ENCODE measurements around the gene FKRP.

The FKRP gene

DNA sequence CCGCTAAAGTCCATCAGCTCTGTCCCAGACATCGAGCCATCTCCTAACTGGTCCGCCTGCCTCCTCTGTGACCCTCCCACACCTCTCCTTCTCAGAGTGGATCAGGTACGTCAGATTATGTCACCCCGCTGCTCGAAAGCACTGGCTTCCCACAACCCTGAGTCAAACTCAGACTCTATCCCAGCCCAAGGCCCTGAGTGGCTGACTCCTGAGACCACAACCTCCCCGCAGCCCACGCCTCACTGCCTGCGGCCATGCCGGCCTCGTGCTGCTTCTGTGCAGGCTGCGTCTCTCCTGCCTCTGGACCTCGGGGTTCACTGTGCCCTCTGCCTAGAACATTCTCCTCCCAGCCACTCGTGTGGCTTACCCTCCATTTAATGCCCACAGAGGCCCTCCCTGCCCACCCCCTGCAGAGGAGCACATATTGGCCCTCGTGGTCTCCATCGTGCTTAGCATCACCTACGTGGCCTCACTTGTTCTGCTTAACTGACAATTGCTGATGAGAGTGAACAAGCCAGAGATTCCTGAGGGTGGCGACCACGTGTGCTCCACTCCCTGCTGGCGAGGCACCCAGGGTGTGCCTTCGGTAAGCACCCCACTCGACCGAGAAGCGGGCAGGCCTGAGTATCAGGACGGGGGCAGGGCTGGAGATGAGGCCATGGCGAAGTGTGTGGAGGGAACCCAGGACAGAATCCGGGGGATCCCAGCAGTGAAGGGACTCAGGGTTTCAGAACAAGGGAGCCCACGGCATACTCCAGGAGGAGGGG lies 13.5 kb upstream of the FKRP start:
- no peak for DNase-seq

DNA sequence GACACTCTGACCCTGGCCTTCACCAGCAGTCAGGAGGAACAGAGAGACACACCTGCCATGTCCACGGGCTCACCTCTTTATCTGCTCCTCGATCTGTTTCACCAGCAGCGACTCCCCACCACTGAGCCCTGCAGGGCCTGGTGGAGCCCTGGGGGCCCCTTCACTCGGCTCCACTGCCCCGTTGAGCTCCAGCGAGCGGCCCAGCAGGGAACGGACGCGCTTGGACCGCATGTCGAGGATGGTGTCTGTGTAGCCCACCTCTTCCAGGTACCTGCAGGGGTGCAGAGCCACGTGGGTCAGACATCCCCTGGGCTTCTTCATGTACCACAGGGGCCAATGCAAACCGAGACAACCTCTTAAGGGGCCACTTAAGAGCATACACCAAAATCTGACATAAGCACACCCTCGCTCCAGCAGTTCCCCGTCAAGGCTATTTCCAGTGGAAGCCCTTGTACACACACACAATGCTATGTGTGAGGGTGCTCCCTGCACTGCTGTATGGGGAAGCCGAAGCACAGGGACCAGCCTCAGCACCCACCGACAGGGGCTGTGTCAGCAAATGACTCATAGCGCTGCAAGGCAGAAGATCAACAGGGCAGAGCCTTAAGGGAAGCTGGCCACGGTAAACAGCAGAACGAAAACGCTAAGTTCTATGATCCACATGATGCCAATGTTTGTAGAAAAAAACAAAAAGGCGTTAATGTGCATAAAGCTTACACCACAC lies 12.7 kb upstream of the FKRP start:
- peak in 1 of 2 donors; percentile 35 for DNase-seq

DNA sequence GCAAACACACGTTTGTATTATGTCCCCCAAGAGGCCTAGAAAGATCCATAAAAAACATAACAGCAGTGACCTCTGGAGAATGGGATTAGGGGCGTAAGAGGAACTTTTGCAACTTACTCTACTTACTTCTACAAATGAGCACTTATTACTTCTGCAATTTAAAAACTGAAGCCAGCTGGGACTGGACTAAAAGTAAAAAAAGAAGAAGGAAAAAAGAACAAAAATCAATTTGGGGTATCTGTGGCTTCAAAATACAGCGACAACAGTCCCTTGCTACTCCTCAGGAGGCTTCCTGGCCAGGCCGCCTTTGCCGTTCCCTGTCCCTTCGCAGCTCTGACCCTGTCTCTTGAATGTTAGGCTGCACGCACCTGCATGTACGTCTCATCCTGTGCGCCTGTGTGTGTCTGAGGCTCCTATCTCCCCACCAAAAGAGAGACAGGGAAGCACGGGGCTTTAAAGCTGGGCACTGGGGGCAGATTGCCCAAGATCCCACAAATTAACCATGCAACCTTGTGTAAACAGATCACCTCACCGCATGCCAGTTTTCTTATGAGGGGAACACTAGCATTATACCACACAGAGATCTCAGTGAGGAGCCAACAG lies 12.1 kb upstream of the FKRP start:
- no peak for DNase-seq

DNA sequence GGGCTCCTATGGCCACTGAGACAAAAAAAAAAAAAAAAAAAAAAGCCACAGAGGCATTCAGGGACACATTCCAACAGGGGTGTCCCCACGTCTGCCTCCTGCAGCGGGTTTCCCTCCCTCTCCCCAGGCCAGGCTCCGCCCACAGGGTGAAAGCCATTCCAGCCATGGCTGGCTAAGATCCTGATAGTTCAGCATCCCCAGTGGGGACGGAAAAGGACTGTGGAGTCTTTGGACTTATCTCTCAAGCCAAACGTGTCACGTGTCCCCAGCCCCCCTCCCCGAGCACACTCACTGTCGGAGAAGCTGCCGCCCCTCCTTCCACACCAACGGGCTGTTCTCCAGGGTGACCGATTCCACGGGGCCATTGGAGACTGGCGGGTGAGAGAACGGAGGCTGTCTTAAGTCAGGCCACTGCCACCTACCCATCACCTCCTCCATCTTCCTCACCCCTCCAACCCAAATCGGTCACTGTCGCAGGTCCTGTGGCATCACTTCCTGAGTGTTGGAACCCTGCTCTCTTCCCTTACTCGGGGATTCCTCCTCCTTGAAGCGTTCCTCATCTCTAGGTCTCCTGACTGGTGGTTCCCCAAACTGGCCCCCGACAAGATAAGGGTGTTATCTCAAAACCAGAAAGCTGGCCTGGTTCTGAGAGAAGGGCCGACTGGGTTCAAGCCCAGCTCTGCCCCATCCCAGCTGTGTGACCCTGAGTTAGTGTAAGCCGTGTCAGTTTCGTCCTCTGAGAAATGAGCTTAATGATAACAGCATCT lies 9.1 kb upstream of the FKRP start:
- no peak for DNase-seq

DNA sequence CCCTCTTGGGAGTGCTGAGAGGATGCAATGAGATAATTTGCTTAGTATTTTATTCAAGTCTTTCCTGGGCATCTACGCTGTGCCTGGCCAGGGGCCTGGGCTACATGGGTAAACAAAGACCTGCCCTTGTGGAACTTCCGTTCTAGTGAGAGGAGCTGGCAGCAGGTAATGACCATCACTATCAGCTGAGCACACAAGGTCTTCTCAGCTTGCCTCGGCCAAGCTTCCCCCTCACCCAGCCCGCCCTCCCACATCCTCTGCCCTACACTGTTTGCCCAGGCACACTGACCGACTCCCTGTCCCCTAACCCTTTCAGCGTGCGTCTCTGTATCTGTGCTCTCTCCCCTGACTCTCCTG lies 8.6 kb upstream of the FKRP start:
- no peak for DNase-seq

DNA sequence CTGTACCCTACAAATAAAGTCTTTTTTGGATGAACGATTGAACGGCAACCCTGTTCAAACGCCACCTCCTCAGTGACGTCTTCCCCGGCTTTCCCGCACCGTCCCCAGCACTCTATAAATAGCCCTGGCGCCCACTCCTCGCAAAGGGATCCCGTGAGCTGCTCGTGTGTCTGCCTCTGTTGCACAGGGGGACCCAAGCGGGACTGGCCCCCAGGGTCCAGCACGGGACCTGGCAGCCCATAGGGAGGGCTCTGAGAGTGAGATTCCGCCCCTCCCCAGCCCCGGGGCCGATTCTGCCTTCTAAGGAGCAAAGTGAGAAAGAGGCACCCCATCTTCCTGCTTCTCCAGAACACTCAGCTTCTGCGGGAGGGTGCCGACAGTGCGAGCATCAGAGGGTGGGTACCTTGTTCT lies 8.1 kb upstream of the FKRP start:
- DNase-seq, result no peak

DNA sequence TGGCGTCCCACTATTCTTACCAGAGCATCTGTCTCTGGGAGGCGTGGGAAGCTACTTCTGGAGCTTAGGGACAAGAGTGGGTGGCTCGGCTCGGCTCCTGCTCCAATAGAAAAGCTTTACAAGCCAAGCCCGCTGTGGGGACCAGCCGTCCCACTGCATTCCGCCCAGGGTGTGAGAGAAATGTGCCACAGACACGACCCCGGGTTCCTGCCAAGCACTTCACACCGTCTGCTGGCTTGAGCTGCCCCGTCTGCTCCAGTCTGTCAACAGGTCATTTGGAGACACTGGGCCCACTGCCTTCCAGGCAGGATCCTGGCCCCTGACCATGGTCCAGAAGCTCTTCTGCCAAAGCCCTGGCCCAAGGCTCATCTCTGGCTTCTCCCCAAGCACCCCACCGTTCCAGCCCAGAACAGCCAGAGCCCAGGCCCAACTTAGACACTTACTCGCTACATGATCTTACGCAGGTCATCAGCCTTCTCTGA lies 6.5 kb upstream of the FKRP start:
- peak in 1 of 2 donors; percentile 40 for DNase-seq

DNA sequence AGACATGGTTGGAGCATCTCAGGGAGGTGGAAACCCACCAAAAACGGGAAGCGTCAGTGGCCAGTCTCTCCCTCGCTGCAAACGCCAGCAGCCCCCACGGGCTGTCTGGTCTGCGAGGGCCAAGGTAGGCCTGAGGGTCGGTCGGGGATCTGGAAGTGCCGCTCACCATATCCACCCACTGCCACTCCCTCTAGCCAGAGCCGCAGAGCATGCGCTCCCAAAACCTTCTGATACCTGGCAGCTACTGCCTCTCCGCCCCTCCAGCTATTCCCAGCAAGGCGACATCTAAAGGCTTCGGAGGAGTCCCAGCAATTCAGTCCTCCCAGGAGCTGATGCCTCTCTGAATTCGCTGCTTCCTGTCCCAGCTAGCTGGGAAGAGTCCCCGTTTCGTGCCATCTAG lies 4.4 kb upstream of the FKRP start:
- no peak for DNase-seq

DNA sequence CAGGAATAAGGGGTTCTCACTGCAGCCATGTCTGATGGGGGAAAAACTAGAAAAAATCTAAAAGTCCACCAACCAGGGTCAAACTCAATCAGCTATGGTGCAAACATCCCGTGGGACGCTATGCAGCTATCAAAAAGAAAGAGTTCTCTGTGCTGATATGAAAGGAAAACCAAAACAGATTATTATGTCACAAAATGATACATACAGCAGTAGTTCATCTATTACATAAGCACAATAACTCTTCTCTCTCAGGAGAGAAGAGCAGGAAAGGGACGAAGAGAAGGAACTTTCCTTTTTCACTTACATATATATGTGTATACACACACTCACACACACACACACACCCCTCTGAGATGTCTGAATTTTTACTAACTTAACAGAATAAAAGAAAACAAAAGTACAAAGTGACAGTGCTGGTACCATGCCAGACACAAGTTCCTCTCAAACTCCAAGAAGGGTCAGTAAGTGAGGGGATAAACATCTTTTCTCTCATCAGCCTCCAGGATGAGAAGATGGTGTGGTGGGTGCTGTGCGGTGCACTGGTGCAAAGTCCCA lies 2.9 kb upstream of the FKRP start:
- no peak for DNase-seq

DNA sequence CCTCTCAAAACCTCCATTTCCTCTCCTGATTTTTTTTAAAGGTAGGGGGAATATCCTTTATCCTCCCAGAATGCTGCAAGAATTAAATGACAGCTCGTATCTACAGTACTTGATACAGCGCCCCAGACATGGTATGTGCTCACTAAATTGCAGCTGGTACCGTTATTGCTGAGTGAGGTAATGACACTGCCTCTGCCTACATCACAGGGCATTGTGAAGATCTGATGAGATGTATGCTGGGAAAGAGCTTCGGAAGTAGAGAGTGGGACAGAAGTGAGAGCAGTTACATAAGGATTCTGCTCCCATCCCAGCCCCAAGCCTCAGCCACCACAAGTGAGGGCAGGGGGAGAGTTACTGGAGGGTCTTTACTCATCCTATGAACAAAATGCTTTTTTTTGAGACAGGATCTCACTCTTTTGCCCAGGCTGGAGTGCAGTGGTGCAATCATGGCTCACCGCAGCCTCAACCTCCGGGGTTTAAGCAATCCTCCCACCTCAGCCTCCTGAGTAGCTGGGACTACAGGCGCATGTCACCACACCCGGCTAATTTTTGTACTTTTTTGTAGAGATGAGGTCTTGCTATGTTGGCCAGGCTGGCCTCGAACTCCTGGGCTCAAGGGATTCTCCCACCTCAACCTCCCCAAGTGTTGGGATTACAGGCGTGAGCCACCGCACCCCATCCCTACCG lies 1.7 kb upstream of the FKRP start:
- DNase-seq, result no peak

DNA sequence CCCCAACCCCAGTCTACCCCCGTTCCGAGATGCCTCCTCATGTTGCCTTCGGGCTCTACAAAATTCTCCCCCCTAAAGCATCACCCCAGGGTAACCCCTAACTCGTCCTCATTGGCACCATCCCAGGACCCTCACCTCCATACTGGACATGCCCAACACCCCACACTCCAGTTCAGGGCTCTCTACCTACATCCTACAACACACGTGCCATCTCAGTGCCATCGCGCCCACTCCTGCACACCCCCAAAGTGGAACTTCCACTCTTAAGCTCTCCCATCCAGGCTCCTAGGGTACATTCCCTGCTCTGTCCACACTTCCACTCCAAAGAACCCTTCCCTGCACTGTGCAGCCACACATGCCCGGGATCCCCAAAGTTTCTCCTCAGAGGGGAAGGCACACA lies 827 bp upstream of the FKRP start:
- DNase-seq, result no peak

DNA sequence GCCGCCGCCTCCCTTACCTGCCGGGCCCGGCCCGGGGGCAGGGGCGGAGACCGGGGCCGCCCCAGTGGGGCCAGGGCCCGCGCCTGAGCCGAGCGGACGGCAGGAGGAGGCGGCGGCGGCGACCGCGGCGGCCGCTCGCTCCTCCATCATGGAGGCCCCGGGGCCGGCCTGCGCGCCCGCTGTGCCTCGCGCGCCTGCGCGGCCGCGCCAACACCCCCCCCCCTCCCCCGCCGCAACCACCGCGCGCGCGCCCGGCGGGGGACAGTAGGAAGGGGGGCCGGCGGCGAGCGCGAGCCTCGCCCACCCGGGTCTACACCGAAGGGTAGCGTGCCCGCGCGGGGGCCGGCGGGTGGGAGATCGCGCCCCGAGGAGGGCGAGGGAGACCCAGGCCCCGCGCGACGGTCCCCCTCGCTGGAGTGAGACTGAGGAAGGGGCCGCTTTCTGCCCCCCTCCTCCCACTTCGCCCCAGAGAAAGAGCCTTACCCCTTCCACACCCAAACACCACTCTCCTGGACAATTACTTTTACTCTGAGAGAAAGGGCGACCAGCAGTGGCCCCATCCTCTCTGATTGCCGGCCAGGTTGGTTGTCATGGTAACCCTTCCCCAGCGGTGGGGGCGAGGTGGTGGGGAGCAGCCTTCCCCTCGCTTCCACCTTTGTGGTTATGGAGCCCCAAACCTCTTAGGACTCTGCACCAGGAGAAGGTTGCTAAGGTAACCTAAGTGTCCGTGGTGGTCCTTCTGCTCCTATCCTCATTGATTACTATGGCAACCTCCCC lies 612 bp downstream of the FKRP start, which contains the start of gene STRN4:
TSS of gene STRN4 (minus strand) at position 170 of the 777 bp plus-strand sequence. CDS start at position 150, 20 bp downstream.
- DNase-seq, result peak; percentile 30 to 45

DNA sequence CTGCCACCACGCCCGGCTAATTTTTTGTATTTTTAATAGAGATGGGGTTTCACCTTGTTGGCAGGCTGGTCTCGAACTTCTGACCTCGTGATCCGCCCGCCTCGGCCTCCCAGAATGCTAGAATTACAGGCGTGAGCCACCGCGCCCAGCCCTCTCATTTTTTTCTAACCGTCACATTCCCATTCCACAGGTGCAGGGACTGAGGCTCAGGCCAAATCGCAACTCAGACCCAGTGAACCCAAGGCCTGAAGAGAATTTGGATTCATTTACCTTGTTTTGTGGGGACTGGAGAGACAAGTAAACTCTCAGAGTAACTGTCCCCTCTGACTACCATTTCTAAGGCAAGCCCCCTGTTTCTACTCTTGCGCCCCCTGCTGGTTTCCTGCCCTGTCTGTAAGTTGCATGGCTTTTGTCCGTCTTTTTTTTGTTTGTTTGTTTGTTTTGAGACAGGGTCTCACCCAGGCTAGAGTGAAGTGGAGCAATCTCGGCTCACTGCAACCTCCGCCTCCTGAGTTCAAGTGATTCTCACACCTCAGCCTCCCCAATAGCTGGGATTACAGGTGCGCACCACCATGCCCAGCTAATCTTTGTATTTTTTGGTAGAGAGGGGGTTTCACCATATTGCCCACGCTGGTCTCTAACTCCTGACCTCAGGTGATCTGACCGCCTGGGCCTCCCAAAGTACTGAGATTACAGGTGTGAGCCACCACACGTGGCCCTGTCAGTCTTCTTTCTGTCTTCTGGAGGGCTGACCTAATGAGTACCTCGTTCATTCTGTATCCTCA lies 2.7 kb downstream of the FKRP start:
- DNase-seq, result peak in 1 of 2 donors; percentile 25

DNA sequence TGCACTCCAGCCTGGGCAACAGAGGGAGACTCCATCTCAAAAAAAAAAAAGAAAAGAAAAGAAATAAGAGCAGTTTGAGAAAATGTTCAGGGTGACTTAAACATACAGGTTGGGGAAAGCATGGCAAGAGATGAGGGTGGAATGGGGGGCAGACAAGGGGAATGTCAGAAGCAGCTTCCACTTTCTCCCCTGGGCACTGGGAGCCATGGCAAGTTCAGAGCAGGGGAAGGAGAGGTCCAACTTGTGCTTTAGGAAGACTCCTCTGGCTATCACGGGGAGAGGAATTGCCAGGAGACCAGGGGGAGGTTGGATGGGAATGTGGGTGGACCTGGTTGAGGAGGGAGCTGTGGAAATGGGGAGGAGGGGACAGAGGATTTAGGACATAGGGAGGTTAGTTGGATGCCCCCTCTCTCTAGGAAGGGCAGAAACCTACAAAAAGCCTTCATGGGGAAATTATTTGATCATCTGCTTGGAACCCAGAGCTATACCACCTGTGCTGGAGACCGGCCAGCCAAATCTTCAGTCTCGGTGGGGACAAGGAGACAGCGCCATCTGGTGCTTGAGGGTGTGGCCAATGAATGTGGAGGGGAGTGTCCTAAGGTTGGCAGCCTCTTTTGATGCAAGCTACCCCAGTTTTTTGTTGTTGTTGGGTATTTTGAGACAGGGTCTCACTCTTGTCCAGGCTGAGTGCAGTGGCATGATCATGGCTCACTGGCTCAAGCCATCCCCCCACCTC lies 7.7 kb downstream of the FKRP start:
- DNase-seq, result no peak

DNA sequence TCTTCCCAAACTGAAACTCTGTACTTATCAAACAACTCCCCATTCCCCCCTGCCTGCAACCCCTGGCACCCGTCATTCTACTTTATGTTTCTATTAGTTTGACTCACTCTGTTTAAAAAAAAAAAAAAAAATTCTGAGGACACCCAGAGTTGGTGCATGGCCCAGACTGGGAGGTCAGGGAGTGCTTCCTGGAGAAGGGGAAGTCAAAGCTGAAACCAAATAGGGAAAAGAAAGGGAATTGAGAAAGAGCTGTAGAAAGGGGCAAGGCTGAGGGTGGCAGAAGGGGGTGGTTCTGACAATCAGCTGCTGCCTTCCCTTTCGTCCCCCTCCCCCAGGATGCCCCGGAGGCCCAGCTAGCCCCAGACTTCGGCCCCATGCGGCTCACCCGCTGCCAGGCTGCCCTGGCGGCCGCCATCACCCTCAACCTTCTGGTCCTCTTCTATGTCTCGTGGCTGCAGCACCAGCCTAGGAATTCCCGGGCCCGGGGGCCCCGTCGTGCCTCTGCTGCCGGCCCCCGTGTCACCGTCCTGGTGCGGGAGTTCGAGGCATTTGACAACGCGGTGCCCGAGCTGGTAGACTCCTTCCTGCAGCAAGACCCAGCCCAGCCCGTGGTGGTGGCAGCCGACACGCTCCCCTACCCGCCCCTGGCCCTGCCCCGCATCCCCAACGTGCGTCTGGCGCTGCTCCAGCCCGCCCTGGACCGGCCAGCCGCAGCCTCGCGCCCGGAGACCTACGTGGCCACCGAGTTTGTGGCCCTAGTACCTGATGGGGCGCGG lies 9.4 kb downstream of the FKRP start:
- DNase-seq, result no peak

DNA sequence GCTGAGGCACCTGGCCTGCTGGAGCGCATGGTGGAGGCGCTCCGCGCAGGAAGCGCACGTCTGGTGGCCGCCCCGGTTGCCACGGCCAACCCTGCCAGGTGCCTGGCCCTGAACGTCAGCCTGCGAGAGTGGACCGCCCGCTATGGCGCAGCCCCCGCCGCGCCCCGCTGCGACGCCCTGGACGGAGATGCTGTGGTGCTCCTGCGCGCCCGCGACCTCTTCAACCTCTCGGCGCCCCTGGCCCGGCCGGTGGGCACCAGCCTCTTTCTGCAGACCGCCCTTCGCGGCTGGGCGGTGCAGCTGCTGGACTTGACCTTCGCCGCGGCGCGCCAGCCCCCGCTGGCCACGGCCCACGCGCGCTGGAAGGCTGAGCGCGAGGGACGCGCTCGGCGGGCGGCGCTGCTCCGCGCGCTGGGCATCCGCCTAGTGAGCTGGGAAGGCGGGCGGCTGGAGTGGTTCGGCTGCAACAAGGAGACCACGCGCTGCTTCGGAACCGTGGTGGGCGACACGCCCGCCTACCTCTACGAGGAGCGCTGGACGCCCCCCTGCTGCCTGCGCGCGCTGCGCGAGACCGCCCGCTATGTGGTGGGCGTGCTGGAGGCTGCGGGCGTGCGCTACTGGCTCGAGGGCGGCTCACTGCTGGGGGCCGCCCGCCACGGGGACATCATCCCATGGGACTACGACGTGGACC lies 10.1 kb downstream of the FKRP start:
- no peak for DNase-seq

DNA sequence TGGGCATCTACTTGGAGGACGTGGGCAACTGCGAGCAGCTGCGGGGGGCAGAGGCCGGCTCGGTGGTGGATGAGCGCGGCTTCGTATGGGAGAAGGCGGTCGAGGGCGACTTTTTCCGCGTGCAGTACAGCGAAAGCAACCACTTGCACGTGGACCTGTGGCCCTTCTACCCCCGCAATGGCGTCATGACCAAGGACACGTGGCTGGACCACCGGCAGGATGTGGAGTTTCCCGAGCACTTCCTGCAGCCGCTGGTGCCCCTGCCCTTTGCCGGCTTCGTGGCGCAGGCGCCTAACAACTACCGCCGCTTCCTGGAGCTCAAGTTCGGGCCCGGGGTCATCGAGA lies 10.7 kb downstream of the FKRP start:
- no peak for DNase-seq

DNA sequence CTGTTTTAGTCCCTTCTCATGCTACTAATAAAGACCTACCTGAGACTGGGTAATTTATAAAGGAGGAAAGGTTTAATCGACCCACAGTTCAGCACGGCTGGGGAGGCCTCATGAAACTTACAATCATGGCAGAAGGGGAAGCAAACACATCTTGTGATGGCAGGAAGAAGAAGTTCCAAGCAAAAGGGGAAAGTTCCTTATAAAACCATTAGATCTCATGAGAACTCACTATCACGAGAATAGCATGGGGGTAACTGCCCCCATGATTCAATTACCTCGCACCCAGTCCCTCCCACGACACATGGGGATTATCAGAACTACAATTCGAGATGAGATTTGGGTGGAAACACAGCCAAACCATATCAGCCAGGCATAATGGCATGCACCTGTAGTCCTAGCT lies 13.3 kb downstream of the FKRP start:
- DNase-seq, result no peak

Measured in hippocampal formation (tissue), 2 donors.